KOPT-K1 (cell line): Measurements from ENCODE around the gene ZNRF3.

Experiments
- H3K27ac ChIP-seq: fragments of 200-600 bp; sonication (generic); 2 replicates; pipeline ENCODE4 v1.5.1; 2016; ENCODE audit warnings: antibody characterized with exemption, mild to moderate bottlenecking, low read depth, low read length; ENCODE audit not compliant: poor library complexity, severe bottlenecking
- H3K36me3 ChIP-seq: fragments of 200-600 bp; sonication (generic); 2 replicates; pipeline ENCODE4 v1.5.1; 2017; ENCODE audit warnings: antibody characterized with exemption, mild to moderate bottlenecking, low read length, moderate library complexity; ENCODE audit not compliant: insufficient read depth
- H3K9me3 ChIP-seq: fragments of 200-600 bp; sonication (generic); 2 replicates; pipeline ENCODE4 v1.5.1; 2017; ENCODE audit warnings: antibody characterized with exemption, low read length, mild to moderate bottlenecking; ENCODE audit not compliant: insufficient read depth, poor library complexity, severe bottlenecking

The ZNRF3 gene

DNA sequence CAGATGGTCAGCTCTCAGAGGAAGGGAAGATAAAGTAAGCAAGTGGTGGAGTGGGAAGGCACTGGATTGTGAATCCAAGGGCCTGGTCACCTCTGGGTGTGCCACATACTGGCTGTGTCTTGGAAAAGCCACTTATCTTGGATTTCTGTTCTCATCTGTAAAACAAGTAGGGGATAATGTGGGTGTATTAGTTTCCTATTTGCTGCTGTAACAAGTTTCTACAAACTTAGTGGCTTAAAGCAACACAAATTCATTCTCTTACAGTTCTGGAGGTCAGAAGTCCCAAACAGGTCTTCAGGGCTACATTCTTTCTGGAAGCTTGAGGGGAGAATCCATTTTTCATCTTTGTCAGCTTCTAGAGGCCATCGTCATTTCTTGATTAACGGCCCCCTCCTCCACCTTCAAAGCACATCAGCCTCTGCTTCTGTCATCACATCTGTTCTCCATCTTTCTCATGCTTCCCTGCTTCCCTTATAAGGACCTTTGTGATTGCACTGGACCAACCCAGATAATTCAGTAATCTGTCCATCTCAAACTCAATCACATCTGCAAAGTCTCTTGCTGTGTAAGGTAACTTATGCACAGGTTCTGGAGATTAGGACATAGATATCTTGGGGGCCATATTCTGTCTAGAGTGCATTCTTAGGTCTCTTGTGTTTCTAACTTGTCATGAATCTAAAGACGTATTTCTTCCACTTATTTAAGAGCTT, 102.4 kb downstream of the ZNRF3 start:
- Histone ChIP-seq H3K27ac (no peak overlapping the region), H3K36me3 (no peaks in the 10 kb centered on the region)

DNA sequence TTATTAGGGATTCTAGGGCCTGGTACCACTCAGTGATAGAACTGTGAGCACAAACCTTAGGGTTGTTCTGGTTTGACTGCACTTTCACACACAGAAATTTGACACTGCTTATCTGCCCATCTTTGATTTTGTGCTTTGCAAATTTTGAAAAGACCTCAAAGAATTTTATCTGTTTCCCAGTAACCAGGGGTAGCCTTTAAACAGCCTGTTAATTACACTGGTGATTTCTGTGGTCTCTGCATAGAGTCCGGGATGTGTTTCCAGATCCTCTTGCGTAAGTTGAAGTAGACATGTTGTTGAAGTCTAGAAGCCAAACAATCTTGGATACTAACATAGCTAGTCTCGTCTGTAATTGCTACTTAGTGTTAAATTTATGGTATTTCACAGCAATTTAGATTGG, 103.0 kb downstream of the ZNRF3 start:
- Histone ChIP-seq H3K27ac (no peak overlapping the region), H3K9me3 (peaks cover 3% of the 10 kb centered on the region), H3K36me3 (no peaks in the 10 kb centered on the region)

More for the DNA sequence above, 102.4 kb downstream of the ZNRF3 start:
- H3K9me3 ChIP-seq: peaks cover 3% of the 10 kb centered on the region

DNA sequence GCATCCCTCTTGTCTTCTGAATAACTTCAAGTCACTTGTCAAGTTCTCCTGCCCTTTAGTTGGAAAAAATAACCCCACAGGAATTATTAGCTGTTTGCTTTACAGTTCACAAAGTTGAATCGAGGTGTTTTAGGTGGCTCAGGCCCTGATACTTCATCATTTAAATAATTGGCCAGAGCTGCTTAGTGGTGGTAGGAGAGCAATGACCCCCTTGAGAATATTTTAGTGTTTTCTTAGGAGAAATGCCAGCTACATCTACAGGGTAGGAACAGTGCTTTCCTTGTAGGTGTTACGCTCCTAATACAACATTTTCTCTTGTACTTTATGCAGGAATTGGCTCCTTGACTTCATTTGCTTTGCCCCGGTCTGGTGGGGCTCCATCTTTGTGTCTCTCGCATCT, 105.1 kb downstream of the ZNRF3 start:
- no peak overlapping the region for H3K27ac ChIP-seq
- H3K36me3 ChIP-seq: no peaks in the 10 kb centered on the region
- H3K9me3 ChIP-seq: peaks cover 3% of the 10 kb centered on the region

DNA sequence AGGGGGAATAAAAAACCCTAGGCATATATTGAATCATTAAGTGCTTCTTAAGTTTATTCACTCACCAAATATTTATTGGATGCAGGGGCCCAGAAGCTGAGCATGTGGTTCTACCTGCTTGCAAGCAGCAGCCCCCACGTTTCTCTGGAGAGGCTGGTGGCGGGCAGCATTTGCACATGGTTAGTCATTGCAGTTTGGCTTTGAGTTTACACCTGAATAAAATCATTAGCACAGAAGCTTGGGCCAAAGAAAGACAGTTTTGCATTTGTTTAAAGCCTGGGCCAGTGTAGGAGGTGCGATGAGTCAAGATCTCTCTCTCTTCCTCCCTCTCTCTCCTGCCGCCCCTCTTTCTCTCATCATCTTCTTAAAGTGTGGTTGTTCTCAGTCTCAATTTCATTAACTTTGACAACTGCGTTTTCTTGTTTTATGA, 105.7 kb downstream of the ZNRF3 start:
- Histone ChIP-seq H3K27ac (no peak overlapping the region), H3K36me3 (no peaks in the 10 kb centered on the region), H3K9me3 (peaks cover 3% of the 10 kb centered on the region)

DNA sequence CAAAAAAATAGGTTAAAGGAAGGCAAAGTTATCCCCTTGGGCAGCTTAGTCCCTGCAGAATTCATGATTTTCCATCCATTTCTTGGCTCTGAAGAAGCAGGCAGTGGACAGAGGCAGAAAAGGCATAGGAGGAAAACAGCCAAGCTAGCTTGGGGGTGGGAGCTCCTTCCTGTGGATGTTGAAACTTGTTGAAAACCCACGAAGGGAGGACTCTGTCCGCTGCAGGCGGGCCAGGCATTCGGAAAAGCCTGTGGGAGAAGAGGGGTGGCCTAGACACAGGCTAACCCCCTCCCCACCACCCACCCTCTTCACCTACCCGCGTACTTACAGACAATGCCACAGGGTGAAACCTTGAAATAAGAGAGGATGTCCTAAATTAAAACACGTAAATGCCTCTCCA, 106.1 kb downstream of the ZNRF3 start:
- Histone ChIP-seq H3K27ac (no peak overlapping the region), H3K9me3 (peaks cover 3% of the 10 kb centered on the region), H3K36me3 (no peaks in the 10 kb centered on the region)

DNA sequence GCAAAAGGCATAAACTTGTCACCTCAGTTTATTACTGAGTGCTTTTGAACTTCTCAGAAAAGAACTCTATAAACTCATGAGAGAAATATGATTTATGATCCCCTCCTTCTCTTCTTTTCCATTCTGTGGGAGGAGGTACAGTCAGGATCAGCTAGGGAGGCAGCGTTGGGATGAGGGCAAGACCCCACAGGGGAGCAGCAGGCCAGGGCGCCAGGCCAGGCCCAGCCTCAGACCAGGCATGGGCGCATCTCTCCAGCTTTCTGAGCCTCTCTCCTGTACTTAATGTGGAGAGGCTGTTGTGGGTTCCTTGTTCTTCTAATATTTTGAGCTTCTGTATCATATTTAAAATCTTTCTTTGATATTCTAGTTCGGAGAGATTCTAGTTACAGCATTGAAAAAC, 106.5 kb downstream of the ZNRF3 start:
- Histone ChIP-seq H3K36me3 (no peaks in the 10 kb centered on the region), H3K27ac (no peak overlapping the region), H3K9me3 (peaks cover 3% of the 10 kb centered on the region)

DNA sequence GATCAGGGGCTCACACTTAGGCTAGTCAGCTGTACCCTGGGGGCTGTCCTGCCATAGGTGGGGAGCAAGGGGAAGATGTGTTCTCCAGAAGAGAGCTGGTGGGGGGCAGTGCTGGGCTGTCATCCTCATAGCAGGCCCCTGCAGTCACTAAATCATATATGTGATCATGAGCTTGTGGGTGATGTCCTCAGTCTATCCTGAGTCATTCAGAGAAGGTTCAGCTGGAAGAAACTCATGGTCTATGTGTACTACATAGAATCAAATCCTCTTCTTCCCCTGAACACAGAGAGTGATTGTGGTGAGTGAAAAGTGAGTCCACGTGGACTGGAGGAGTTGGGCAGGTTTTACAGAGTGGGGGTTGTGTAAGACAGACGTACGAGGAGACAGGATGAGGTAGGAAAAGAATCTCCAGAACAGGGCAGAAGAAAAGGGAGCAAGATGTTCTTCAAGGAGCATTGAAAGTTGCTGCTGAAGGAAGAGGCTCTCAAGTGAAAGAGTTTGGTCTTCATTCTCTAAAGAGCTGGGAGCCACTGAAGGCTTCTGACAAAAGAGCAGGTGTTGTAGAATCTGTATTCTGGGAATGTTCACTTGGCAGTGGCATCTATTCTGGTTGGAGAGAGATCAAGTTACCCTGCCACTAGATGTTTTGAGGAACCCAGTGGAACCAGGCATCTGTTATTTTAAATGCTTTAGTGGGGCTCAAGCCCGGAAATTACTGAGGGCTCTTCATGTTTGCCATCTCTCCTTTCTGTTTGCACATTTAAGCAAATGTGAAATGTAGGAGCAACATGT, 109.4 kb downstream of the ZNRF3 start:
- Histone ChIP-seq H3K36me3 (no peaks in the 10 kb centered on the region), H3K9me3 (no peaks in the 10 kb centered on the region), H3K27ac (no peak overlapping the region)

DNA sequence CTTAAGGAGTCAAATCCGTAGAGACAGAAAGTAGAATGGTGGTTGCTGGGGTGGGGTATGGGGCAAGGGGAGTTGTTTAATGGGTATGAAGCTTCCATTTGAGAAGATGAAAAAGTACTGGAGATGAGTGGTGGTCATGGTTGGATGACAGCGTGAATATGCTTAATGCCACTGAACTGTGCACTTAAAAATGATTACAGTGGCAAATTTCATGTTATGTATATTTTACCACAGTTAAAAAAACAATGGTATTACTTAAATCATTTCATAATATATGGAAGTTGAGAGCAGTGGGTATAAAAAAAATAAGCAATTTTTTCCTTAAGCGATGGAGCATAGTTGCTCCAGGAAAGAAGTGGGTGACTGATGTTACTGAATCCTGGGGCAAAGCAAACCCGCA, 111.2 kb downstream of the ZNRF3 start:
- Histone ChIP-seq H3K36me3 (no peaks in the 10 kb centered on the region), H3K9me3 (no peaks in the 10 kb centered on the region), H3K27ac (no peak overlapping the region)

DNA sequence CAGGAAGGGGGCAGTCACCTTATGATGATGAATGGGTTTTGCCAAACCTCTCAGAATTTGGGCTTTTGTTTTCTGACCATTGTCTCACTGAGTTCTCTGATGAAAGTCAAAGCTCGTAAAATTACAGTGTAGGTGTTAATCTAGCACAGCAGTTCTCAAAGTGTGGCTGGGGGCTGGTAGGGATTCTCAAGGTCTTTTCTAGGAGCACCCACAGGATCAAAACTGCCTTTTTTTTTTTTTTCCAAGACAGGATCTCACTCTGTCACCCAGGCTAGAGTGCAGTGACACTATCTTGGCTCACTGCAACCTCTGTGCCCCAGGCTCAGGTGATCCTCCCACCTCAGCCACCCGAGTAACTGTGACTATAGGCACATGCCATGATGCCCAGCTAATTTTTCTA, 112.2 kb downstream of the ZNRF3 start:
- Histone ChIP-seq H3K27ac (no peak overlapping the region), H3K36me3 (no peaks in the 10 kb centered on the region), H3K9me3 (no peaks in the 10 kb centered on the region)

DNA sequence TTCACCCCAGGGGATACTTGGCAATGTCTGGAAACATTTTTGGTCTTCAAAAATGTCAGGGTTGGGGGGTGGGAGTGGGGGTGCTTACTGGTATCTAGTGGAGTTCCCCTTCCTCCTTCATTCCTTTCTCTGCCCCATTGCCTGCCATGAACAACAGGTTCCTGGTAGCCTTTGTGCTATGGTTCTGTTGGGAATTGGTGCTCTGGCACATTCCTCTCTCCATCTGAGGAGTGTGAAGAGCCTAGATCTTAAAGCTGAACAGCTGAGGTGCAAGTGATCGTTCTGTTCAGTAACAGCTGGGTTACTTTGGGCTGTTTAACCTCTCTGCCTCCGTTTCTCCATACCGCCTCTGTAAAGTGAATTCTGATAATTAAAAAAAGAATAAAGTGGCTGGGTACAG, 114.0 kb downstream of the ZNRF3 start:
- Histone ChIP-seq H3K36me3 (no peaks in the 10 kb centered on the region), H3K9me3 (no peaks in the 10 kb centered on the region), H3K27ac (no peak overlapping the region)

DNA sequence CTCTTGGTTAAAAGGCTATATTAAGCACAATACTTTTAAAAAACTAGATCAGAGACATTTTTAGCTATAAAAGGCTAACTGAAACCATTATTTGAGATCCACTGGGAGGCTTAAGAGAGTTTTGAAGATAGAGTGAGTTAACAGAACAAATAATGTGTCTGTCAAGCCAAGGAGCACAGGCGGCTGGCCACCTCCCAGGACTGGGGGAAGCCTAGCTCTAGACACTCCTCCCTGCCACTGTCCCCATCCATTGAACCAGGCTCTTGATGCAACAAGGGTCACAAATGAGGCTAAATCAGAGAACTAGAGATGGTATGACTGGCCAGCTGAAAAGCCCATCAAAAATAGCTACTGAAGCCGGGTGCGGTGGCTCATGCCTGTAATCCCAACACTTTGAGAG, 115.3 kb downstream of the ZNRF3 start:
- no peak overlapping the region for H3K27ac ChIP-seq

DNA sequence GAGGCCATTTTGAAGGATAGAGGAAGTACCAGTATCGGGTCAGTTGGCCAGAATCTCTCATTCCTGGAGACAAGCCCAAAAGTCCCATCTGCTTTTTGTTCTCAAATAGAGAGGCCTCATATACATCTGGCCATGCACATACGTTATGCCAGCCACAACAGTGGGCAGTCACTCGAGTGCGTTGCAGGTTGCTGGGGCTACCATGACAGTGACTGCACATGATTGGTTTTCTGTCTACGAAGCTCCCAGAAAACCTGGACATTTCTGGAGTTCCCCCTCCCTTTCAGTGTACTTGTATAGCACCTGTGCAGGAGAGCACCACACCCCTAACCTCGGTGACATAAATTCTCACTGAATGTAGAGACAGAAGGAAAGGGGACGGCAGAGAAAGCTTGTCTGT, 116.1 kb downstream of the ZNRF3 start:
- Histone ChIP-seq H3K9me3 (no peaks in the 10 kb centered on the region), H3K36me3 (no peaks in the 10 kb centered on the region), H3K27ac (no peak overlapping the region)

More for the DNA sequence above, 115.3 kb downstream of the ZNRF3 start:
- Histone ChIP-seq H3K36me3 (no peaks in the 10 kb centered on the region), H3K9me3 (no peaks in the 10 kb centered on the region)

DNA sequence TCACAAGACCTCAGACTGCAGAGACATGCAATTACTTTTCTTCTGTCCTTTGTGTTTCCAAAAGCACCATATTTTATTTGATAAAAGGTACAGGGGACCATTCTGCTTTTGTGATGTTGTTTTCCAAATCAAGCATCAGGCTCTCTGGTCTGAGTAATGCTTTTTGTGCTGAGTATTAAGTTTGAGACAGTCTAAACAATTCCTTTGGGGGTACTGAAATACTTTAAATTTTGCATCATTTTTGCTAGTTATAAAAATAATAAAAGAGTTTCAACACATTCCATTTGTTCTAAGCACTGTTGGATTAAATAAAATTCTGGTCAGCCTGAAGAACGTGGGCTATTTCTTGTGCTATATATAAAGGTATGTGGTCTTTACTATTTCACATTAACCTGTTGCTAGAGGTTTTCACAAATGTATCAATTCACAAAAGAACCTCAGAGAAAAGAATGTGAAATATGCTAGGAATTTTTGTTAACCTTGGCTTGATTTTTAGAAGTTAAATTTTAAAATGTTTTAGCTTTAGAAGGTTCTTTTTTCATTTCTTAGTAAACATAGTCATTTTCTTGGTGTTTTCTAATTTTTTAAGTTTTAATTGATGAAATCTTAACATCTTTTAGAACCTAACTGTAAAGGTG, 116.7 kb downstream of the ZNRF3 start:
- H3K9me3 ChIP-seq: no peaks in the 10 kb centered on the region
- no peaks in the 10 kb centered on the region for H3K36me3 ChIP-seq
- H3K27ac ChIP-seq: no peak overlapping the region

DNA sequence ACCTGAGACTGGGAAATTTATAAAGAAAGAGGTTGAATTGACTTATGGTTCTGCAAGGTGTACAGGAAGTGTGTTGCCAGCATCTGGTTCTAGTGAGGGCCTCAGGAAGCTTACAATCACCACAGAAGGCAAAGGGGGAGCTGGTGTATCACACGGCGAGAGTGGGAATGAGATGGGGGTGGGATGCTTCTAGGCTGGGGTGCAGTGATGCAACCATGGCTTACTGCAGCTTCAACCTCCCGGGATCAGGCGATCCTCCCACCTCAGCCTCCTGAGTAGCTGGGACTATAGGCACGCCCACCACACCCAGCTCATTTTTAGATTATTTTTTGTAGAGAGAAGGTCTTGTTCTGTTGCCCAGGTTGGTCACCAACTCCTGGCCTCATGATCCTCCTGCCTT, 117.3 kb downstream of the ZNRF3 start:
- H3K36me3 ChIP-seq: no peaks in the 10 kb centered on the region
- no peaks in the 10 kb centered on the region for H3K9me3 ChIP-seq
- no peak overlapping the region for H3K27ac ChIP-seq

DNA sequence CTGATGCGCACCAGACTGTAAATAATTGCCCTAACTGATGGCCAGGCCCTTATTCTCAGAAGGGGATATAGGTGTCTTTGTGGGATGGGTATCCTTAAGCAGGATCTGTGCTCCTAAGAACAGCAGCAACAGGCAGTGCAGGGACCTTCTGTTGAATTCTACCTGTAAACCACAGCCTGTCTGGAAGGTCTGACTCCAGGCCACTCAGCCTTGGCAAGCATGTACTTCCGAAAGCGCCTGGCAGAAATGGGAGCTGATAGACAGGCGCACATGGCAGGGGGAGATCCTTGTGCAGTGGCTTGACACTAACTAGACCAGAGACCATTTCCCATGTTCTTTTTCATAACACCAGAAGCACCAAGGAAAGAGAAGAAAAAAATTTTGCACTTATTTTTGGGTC, 119.2 kb downstream of the ZNRF3 start:
- H3K9me3 ChIP-seq: no peaks in the 10 kb centered on the region
- no peak overlapping the region for H3K27ac ChIP-seq
- no peaks in the 10 kb centered on the region for H3K36me3 ChIP-seq
